HEK293 (cell line): ENCODE results near the gene TOM1.

Source experiments
- FEZF1 ChIP-seq: fragments of 450-650 bp; formaldehyde crosslinking; IDR thresholded peaks from 2 replicates; pipeline ENCODE4 v1.5.1; 2016; ENCODE audit warnings: missing biosample characterization, missing genetic modification characterization
- GLI4 ChIP-seq: fragments of 450-650 bp; formaldehyde crosslinking; IDR thresholded peaks from 2 replicates; pipeline ENCODE4 v1.5.1; 2016; ENCODE audit warnings: missing biosample characterization, missing genetic modification characterization
- GLIS2 ChIP-seq: fragments of 450-650 bp; formaldehyde crosslinking; IDR thresholded peaks from 2 replicates; pipeline ENCODE4 v1.5.1; 2016; ENCODE audit warnings: missing biosample characterization, missing genetic modification characterization
- KLF10 ChIP-seq: fragments of 450-650 bp; IDR thresholded peaks from 2 replicates; pipeline ENCODE4 v1.5.1; 2018; ENCODE audit warnings: missing biosample characterization, mild to moderate bottlenecking, missing genetic modification characterization
- KLF16 ChIP-seq: fragments of 450-650 bp; formaldehyde crosslinking; IDR thresholded peaks from 2 replicates; pipeline ENCODE4 v1.5.1; 2017; ENCODE audit warnings: missing biosample characterization, missing genetic modification characterization
- KLF7 ChIP-seq: fragments of 450-650 bp; formaldehyde crosslinking; IDR thresholded peaks from 2 replicates; pipeline ENCODE4 v1.5.1; 2016; ENCODE audit warnings: missing biosample characterization, missing genetic modification characterization, borderline replicate concordance
- MYNN ChIP-seq: fragments of 450-650 bp; formaldehyde crosslinking; IDR thresholded peaks from 2 replicates; pipeline ENCODE4 v1.5.1; 2016; ENCODE audit warnings: missing biosample characterization, missing genetic modification characterization, borderline replicate concordance
- SP2 ChIP-seq: fragments of 450-650 bp; formaldehyde crosslinking; IDR thresholded peaks from 2 replicates; pipeline ENCODE4 v1.5.1; 2016; ENCODE audit warnings: missing biosample characterization, missing genetic modification characterization
- SP7 ChIP-seq: fragments of 450-650 bp; formaldehyde crosslinking; IDR thresholded peaks from 2 replicates; pipeline ENCODE4 v1.5.1; 2016; ENCODE audit warnings: missing biosample characterization, missing genetic modification characterization
- ZFP37 ChIP-seq: fragments of 450-650 bp; formaldehyde crosslinking; IDR thresholded peaks from 2 replicates; pipeline ENCODE4 v1.5.1; 2016; ENCODE audit warnings: missing biosample characterization, missing genetic modification characterization
- ZNF112 ChIP-seq: fragments of 450-650 bp; formaldehyde crosslinking; IDR thresholded peaks from 2 replicates; pipeline ENCODE4 v1.5.0; 2017; ENCODE audit warnings: missing biosample characterization, missing genetic modification characterization
- ZNF202 ChIP-seq: fragments of 450-650 bp; formaldehyde crosslinking; IDR thresholded peaks from 2 replicates; pipeline ENCODE4 v1.5.1; 2016; ENCODE audit warnings: missing biosample characterization, missing genetic modification characterization, borderline replicate concordance
- ZNF248 ChIP-seq: fragments of 450-650 bp; formaldehyde crosslinking; IDR thresholded peaks from 2 replicates; pipeline ENCODE4 v1.5.1; 2017; ENCODE audit warnings: missing biosample characterization, missing genetic modification characterization
- ZNF404 ChIP-seq: fragments of 450-650 bp; formaldehyde crosslinking; IDR thresholded peaks from 2 replicates; pipeline ENCODE4 v1.5.1; 2017; ENCODE audit warnings: missing biosample characterization, missing genetic modification characterization
- ZNF473 ChIP-seq: fragments of 450-650 bp; formaldehyde crosslinking; IDR thresholded peaks from 2 replicates; pipeline ENCODE4 v1.5.1; 2017; ENCODE audit warnings: missing biosample characterization, missing genetic modification characterization
- ZNF658 ChIP-seq: fragments of 450-650 bp; formaldehyde crosslinking; IDR thresholded peaks from 2 replicates; pipeline ENCODE4; 2016; ENCODE audit warnings: missing biosample characterization, missing genetic modification characterization
- ZNF830 ChIP-seq: fragments of 450-650 bp; IDR thresholded peaks from 2 replicates; pipeline ENCODE4 v1.5.0; 2018; ENCODE audit warnings: missing biosample characterization, missing genetic modification characterization, low read depth, mild to moderate bottlenecking, moderate library complexity
- ZSCAN23 ChIP-seq: fragments of 450-650 bp; formaldehyde crosslinking; IDR thresholded peaks from 2 replicates; pipeline ENCODE4 v1.5.1; 2016; ENCODE audit warnings: missing biosample characterization, missing genetic modification characterization
- TF ChIP-seq, protein P1 (sequence below): fragments of 450-650 bp; formaldehyde crosslinking; IDR thresholded peaks from 2 replicates; pipeline ENCODE4 v1.5.1; 2016; ENCODE audit warnings: missing biosample characterization, missing genetic modification characterization
- TF ChIP-seq, protein P2 (sequence below): fragments of 450-650 bp; formaldehyde crosslinking; IDR thresholded peaks from 2 replicates; pipeline ENCODE4 v1.5.1; 2017; ENCODE audit warnings: missing biosample characterization, missing genetic modification characterization
- TF ChIP-seq, protein P3 (sequence below): fragments of 450-650 bp; IDR thresholded peaks from 2 replicates; pipeline ENCODE4 v1.5.1; 2018; ENCODE audit warnings: missing biosample characterization, missing genetic modification characterization
- TF ChIP-seq, protein P4 (sequence below): fragments of 450-650 bp; formaldehyde crosslinking; IDR thresholded peaks from 2 replicates; pipeline ENCODE4 v1.5.1; 2016; ENCODE audit warnings: missing biosample characterization, missing genetic modification characterization
- TF ChIP-seq, protein P5 (sequence below): fragments of 450-650 bp; formaldehyde crosslinking; IDR thresholded peaks from 2 replicates; pipeline ENCODE4 v1.5.1; 2016; ENCODE audit warnings: missing biosample characterization, missing genetic modification characterization
- TF ChIP-seq, protein P6 (sequence below): fragments of 450-650 bp; formaldehyde crosslinking; IDR thresholded peaks from 2 replicates; pipeline ENCODE4 v1.5.1; 2017; ENCODE audit warnings: missing biosample characterization, missing genetic modification characterization
- TF ChIP-seq, protein P7 (sequence below): fragments of 450-650 bp; formaldehyde crosslinking; IDR thresholded peaks from 2 replicates; pipeline ENCODE4 v1.5.1; 2016; ENCODE audit warnings: missing biosample characterization, missing genetic modification characterization
- TF ChIP-seq, protein P8 (sequence below): fragments of 450-650 bp; formaldehyde crosslinking; IDR thresholded peaks from 2 replicates; pipeline ENCODE4 v1.5.1; 2017; ENCODE audit warnings: missing biosample characterization, missing genetic modification characterization

TOM1 gene

DNA sequence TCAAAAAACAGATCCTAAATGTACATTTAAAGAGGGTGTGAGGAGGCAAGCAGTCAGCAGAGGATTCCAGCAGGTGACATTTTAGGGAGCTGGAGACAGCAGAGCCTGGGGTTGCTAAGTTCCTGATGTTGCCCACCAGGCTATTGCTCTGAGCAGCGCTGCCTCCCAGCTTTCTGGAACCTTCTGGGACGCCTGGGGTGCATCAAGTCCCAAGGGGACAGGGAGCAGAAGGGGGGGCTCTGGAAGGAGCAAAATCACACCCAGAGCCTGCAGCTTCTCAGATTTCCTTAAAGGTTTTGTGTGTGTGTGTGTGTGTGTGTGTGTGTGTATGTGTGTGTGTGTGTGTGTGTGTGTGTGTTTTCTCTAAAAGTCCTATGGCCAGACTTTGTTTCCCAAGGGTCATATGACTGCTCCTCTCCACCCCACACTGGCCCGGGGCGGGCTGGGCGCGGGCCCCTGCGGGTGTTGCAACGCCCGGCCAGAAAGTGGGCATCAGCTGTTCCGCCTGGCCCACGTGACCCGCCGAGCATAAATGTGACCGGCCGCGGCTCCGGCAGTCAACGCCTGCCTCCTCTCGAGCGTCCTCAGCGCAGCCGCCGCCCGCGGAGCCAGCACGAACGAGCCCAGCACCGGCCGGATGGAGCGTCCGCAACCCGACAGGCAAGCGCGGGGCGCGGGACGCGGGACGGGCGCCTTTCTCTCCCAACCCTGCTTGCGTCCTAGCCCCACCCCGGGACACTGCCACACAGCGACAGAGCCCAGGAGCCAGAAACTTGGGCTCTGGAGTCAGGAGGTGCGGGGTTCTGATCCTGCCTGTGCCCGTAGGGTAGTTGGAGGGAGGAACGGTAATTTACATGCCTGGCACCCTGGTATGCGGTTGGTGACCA lies 81.1 kb downstream of the TOM1 start, which contains the start of gene HMOX1 (continued):
- TF ChIP-seq ZNF248 (tag by site-specific recombination): no peak
- peak; percentile 57; the same call in 1 of the 2 replicates for TF ChIP-seq GLIS2 (tag by site-specific recombination)
- peak; percentile 67 for TF ChIP-seq SP7 (tag by site-specific recombination)
- TF ChIP-seq ZNF658: no peak
- peak; percentile 50 for TF ChIP-seq SP2 (tag by site-specific recombination)
- TF ChIP-seq GLI4 (tag by site-specific recombination): no peak
- TF ChIP-seq, protein P1, sequence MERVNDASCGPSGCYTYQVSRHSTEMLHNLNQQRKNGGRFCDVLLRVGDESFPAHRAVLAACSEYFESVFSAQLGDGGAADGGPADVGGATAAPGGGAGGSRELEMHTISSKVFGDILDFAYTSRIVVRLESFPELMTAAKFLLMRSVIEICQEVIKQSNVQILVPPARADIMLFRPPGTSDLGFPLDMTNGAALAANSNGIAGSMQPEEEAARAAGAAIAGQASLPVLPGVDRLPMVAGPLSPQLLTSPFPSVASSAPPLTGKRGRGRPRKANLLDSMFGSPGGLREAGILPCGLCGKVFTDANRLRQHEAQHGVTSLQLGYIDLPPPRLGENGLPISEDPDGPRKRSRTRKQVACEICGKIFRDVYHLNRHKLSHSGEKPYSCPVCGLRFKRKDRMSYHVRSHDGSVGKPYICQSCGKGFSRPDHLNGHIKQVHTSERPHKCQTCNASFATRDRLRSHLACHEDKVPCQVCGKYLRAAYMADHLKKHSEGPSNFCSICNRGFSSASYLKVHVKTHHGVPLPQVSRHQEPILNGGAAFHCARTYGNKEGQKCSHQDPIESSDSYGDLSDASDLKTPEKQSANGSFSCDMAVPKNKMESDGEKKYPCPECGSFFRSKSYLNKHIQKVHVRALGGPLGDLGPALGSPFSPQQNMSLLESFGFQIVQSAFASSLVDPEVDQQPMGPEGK (tag by site-specific recombination): peak; percentile 82
- TF ChIP-seq, protein P2, sequence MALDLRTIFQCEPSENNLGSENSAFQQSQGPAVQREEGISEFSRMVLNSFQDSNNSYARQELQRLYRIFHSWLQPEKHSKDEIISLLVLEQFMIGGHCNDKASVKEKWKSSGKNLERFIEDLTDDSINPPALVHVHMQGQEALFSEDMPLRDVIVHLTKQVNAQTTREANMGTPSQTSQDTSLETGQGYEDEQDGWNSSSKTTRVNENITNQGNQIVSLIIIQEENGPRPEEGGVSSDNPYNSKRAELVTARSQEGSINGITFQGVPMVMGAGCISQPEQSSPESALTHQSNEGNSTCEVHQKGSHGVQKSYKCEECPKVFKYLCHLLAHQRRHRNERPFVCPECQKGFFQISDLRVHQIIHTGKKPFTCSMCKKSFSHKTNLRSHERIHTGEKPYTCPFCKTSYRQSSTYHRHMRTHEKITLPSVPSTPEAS (tag by site-specific recombination): peak; percentile 97
- TF ChIP-seq, protein P3, sequence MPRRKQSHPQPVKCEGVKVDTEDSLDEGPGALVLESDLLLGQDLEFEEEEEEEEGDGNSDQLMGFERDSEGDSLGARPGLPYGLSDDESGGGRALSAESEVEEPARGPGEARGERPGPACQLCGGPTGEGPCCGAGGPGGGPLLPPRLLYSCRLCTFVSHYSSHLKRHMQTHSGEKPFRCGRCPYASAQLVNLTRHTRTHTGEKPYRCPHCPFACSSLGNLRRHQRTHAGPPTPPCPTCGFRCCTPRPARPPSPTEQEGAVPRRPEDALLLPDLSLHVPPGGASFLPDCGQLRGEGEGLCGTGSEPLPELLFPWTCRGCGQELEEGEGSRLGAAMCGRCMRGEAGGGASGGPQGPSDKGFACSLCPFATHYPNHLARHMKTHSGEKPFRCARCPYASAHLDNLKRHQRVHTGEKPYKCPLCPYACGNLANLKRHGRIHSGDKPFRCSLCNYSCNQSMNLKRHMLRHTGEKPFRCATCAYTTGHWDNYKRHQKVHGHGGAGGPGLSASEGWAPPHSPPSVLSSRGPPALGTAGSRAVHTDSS (tag by site-specific recombination): no peak
- TF ChIP-seq ZNF202 (tag by site-specific recombination): no peak
- TF ChIP-seq ZNF112 (tag by site-specific recombination): no peak
- TF ChIP-seq, protein P4, sequence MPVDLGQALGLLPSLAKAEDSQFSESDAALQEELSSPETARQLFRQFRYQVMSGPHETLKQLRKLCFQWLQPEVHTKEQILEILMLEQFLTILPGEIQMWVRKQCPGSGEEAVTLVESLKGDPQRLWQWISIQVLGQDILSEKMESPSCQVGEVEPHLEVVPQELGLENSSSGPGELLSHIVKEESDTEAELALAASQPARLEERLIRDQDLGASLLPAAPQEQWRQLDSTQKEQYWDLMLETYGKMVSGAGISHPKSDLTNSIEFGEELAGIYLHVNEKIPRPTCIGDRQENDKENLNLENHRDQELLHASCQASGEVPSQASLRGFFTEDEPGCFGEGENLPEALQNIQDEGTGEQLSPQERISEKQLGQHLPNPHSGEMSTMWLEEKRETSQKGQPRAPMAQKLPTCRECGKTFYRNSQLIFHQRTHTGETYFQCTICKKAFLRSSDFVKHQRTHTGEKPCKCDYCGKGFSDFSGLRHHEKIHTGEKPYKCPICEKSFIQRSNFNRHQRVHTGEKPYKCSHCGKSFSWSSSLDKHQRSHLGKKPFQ (tag by site-specific recombination): peak; percentile 45
- TF ChIP-seq, protein P5, sequence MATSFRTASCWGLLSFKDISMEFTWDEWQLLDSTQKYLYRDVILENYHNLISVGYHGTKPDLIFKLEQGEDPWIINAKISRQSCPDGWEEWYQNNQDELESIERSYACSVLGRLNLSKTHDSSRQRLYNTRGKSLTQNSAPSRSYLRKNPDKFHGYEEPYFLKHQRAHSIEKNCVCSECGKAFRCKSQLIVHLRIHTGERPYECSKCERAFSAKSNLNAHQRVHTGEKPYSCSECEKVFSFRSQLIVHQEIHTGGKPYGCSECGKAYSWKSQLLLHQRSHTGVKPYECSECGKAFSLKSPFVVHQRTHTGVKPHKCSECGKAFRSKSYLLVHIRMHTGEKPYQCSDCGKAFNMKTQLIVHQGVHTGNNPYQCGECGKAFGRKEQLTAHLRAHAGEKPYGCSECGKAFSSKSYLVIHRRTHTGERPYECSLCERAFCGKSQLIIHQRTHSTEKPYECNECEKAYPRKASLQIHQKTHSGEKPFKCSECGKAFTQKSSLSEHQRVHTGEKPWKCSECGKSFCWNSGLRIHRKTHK (tag by site-specific recombination): no peak
- TF ChIP-seq, protein P6, sequence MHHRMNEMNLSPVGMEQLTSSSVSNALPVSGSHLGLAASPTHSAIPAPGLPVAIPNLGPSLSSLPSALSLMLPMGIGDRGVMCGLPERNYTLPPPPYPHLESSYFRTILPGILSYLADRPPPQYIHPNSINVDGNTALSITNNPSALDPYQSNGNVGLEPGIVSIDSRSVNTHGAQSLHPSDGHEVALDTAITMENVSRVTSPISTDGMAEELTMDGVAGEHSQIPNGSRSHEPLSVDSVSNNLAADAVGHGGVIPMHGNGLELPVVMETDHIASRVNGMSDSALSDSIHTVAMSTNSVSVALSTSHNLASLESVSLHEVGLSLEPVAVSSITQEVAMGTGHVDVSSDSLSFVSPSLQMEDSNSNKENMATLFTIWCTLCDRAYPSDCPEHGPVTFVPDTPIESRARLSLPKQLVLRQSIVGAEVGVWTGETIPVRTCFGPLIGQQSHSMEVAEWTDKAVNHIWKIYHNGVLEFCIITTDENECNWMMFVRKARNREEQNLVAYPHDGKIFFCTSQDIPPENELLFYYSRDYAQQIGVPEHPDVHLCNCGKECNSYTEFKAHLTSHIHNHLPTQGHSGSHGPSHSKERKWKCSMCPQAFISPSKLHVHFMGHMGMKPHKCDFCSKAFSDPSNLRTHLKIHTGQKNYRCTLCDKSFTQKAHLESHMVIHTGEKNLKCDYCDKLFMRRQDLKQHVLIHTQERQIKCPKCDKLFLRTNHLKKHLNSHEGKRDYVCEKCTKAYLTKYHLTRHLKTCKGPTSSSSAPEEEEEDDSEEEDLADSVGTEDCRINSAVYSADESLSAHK (tag by site-specific recombination): 0 out of 2 replicates have a peak, but pooled peaks have one; percentile 13
- TF ChIP-seq ZNF404 (tag by site-specific recombination): no peak
- peak; percentile 67; the same call in 1 of the 2 replicates for TF ChIP-seq ZFP37 (tag by site-specific recombination)
- TF ChIP-seq ZNF473: no peak
- TF ChIP-seq KLF10 (tag by site-specific recombination): no peak; the same call in 1 of the 2 replicates
- TF ChIP-seq, protein P7, sequence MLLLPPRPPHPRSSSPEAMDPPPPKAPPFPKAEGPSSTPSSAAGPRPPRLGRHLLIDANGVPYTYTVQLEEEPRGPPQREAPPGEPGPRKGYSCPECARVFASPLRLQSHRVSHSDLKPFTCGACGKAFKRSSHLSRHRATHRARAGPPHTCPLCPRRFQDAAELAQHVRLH (tag by site-specific recombination): no peak
- TF ChIP-seq FEZF1: peak; percentile 72
- peak; percentile 71 for TF ChIP-seq KLF16 (tag by site-specific recombination)
- TF ChIP-seq ZNF830 (tag by site-specific recombination): no peak
- TF ChIP-seq KLF7 (tag by site-specific recombination): peak; percentile 69; the same call in 1 of the 2 replicates
- TF ChIP-seq MYNN (tag by site-specific recombination): no peak
- TF ChIP-seq, protein P8, sequence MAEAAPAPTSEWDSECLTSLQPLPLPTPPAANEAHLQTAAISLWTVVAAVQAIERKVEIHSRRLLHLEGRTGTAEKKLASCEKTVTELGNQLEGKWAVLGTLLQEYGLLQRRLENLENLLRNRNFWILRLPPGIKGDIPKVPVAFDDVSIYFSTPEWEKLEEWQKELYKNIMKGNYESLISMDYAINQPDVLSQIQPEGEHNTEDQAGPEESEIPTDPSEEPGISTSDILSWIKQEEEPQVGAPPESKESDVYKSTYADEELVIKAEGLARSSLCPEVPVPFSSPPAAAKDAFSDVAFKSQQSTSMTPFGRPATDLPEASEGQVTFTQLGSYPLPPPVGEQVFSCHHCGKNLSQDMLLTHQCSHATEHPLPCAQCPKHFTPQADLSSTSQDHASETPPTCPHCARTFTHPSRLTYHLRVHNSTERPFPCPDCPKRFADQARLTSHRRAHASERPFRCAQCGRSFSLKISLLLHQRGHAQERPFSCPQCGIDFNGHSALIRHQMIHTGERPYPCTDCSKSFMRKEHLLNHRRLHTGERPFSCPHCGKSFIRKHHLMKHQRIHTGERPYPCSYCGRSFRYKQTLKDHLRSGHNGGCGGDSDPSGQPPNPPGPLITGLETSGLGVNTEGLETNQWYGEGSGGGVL: peak; percentile 83
- TF ChIP-seq ZSCAN23 (tag by site-specific recombination): 0 out of 2 replicates have a peak, but pooled peaks have one; percentile 62
